Large intestine (tissue), 3 donors: Measurements from ENCODE around the gene RNF144A. TPM values are rescaled to one million over a fixed set of nuclear protein-coding genes. Genes with fewer than 3 reads are reported as not detected.

Experiments used
- DNase-seq, 2 donors: peaks; one replicate each; pipeline versions ENCODE4 v3.0.0 to v3.0.0-alpha.2; 2013
- H3K27ac ChIP-seq: one replicate; pipeline ENCODE4 v1.5.1; 2013; ENCODE audit warnings: low read length
- H3K27me3 ChIP-seq: 2 replicates; pipeline ENCODE4 v1.6.1; 2013; ENCODE audit warnings: low read length; ENCODE audit not compliant: control insufficient read depth, insufficient read depth
- H3K36me3 ChIP-seq: 2 replicates; pipeline ENCODE4 v1.6.1; 2013; ENCODE audit warnings: low read length; ENCODE audit not compliant: control insufficient read depth, insufficient read depth
- H3K4me1 ChIP-seq: one replicate; pipeline ENCODE4 v1.6.1; 2013; ENCODE audit warnings: low read length; ENCODE audit not compliant: control insufficient read depth, insufficient read depth
- H3K4me3 ChIP-seq: one replicate; pipeline ENCODE4 v1.5.1; 2013; ENCODE audit warnings: low read length
- H3K9me3 ChIP-seq: one replicate; pipeline ENCODE4 v1.6.1; 2013; ENCODE audit warnings: mild to moderate bottlenecking, low read depth, low read length, moderate library complexity; ENCODE audit not compliant: control insufficient read depth
- WGBS: methylation state at CpG from one replicate; pipeline ENCODE4 v1.1.5; 2013; ENCODE audit warnings: low lambda C conversion rate; ENCODE audit not compliant: insufficient coverage; 5-methylcytosine and 5-hydroxymethylcytosine counted together
- polyA plus RNA-seq: library from polyadenylated mRNA; unstranded; fragments of 120-200 nt; gene quantifications from one replicate; pipeline ENCODE4 v1.2.1, GENCODE V29; 2013

RNF144A gene
- polyA plus RNA-seq, 1 donor: 7.2 TPM

GRCh38 chr2:7031547-7032245 is 114.5 kb downstream of the RNF144A start:
- Histone ChIP-seq H3K27ac (peak overlapping the region; percentile 56), H3K9me3 (peaks cover 5% of the 10 kb centered on the region), H3K4me3 (no peak overlapping the region), H3K36me3 (peaks cover 3% of the 10 kb centered on the region), H3K4me1 (peaks cover 5% of the 10 kb centered on the region), H3K27me3 (no peaks in the 10 kb centered on the region)
- peak; percentile 98 to 99 for DNase-seq
- WGBS: no CpG with 5 or more reads among the region's 25 CpGs

- WGBS: 80% methylated on average over 1 of the region's 16 CpGs
- H3K27ac ChIP-seq: no peak overlapping the region
- H3K9me3 ChIP-seq: peaks cover 5% of the 10 kb centered on the region
Measured at GRCh38 chr2:7032371-7032770, 115.2 kb downstream of the RNF144A start.

GRCh38 chr2:7033136-7033960 is 116.1 kb downstream of the RNF144A start:
- peaks cover 5% of the 10 kb centered on the region for H3K9me3 ChIP-seq
- WGBS: 60% methylated on average over 1 of the region's 20 CpGs

More at GRCh38 chr2:7032371-7032770, 115.2 kb downstream of the RNF144A start:
- peaks cover 3% of the 10 kb centered on the region for H3K36me3 ChIP-seq
- peaks cover 5% of the 10 kb centered on the region for H3K4me1 ChIP-seq
- H3K27me3 ChIP-seq: no peaks in the 10 kb centered on the region
- H3K4me3 ChIP-seq: no peak overlapping the region
- DNase-seq: no peak

GRCh38 chr2:7034303-7034702 is 117.1 kb downstream of the RNF144A start:
- no peak for DNase-seq
- H3K27ac ChIP-seq: no peak overlapping the region
- WGBS: no CpG with 5 or more reads among the region's 14 CpGs
- peaks cover 5% of the 10 kb centered on the region for H3K9me3 ChIP-seq
- H3K4me1 ChIP-seq: peaks cover 5% of the 10 kb centered on the region
- H3K4me3 ChIP-seq: no peak overlapping the region
- H3K36me3 ChIP-seq: peaks cover 3% of the 10 kb centered on the region
- H3K27me3 ChIP-seq: no peaks in the 10 kb centered on the region

More at GRCh38 chr2:7033136-7033960, 116.1 kb downstream of the RNF144A start:
- Histone ChIP-seq H3K27me3 (no peaks in the 10 kb centered on the region), H3K4me3 (no peak overlapping the region), H3K36me3 (peaks cover 3% of the 10 kb centered on the region), H3K4me1 (peaks cover 5% of the 10 kb centered on the region), H3K27ac (no peak overlapping the region)
- no peak for DNase-seq

- WGBS: 100% methylated on average over 1 of the region's 13 CpGs
- no peak overlapping the region for H3K27ac ChIP-seq
- no peak for DNase-seq
- peaks cover 3% of the 10 kb centered on the region for H3K36me3 ChIP-seq
- H3K9me3 ChIP-seq: peaks cover 5% of the 10 kb centered on the region
- H3K4me1 ChIP-seq: peaks cover 5% of the 10 kb centered on the region
- H3K27me3 ChIP-seq: no peaks in the 10 kb centered on the region
- H3K4me3 ChIP-seq: no peak overlapping the region
Measured at GRCh38 chr2:7035884-7036283, 118.7 kb downstream of the RNF144A start.

GRCh38 chr2:7037340-7038333 is 120.4 kb downstream of the RNF144A start:
- Histone ChIP-seq H3K4me1 (no peaks in the 10 kb centered on the region), H3K9me3 (no peaks in the 10 kb centered on the region), H3K36me3 (no peaks in the 10 kb centered on the region), H3K27me3 (no peaks in the 10 kb centered on the region), H3K4me3 (no peak overlapping the region), H3K27ac (no peak overlapping the region)
- WGBS: 100% methylated on average over 1 of the region's 18 CpGs
- peak; percentile 50 to 63 for DNase-seq

GRCh38 chr2:7040547-7040946 is 123.3 kb downstream of the RNF144A start:
- H3K27ac ChIP-seq: no peak overlapping the region
- H3K36me3 ChIP-seq: no peaks in the 10 kb centered on the region
- H3K4me3 ChIP-seq: no peak overlapping the region
- no peaks in the 10 kb centered on the region for H3K27me3 ChIP-seq
- no CpG with 5 or more reads among the region's 8 CpGs for WGBS
- no peaks in the 10 kb centered on the region for H3K4me1 ChIP-seq
- no peaks in the 10 kb centered on the region for H3K9me3 ChIP-seq
- DNase-seq: no peak

GRCh38 chr2:7041421-7041820 is 124.2 kb downstream of the RNF144A start:
- Histone ChIP-seq H3K36me3 (no peaks in the 10 kb centered on the region), H3K9me3 (no peaks in the 10 kb centered on the region), H3K4me1 (no peaks in the 10 kb centered on the region), H3K4me3 (no peak overlapping the region), H3K27me3 (no peaks in the 10 kb centered on the region), H3K27ac (no peak overlapping the region)
- WGBS: no CpG with 5 or more reads among the region's 7 CpGs
- DNase-seq: no peak

- DNase-seq: no peak
- Histone ChIP-seq H3K36me3 (no peaks in the 10 kb centered on the region), H3K27ac (no peak overlapping the region), H3K9me3 (no peaks in the 10 kb centered on the region), H3K4me3 (no peak overlapping the region), H3K27me3 (no peaks in the 10 kb centered on the region), H3K4me1 (no peaks in the 10 kb centered on the region)
- WGBS: no CpG with 5 or more reads among the region's 3 CpGs
Measured at GRCh38 chr2:7043690-7044089, 126.5 kb downstream of the RNF144A start.
